Measurements from ENCODE around the gene CHPF.

The CHPF gene

DNA sequence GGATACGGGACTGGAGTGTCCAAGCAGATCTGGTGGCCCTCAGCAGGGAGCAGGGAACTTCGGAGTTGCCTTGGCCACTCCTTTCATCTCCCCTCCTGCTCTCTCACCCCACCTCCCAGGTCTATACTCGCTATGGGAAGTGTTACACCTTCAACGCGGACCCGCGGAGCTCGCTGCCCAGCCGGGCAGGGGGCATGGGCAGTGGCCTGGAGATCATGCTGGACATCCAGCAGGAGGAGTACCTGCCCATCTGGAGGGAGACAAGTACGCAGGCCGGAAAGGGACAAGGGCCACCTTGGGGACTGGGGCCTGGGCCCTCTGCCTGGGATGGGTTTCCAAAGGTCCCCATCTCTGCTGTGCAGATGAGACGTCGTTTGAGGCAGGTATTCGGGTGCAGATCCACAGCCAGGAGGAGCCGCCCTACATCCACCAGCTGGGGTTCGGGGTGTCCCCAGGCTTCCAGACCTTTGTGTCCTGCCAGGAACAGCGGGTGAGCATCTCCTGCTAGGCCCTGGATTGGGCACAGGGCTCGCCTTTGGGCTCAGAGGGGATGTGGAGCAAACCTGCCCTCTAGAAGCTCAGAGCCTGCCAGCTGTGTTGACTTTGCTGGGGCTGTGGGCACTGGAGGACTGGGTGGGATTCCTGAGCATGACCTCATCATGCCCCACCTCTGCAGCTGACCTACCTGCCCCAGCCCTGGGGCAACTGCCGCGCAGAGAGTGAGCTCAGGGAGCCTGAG is 11.8 kb downstream of the CHPF start:
- no peak for DNase-seq (ENCODE audit: low spot score)

DNA sequence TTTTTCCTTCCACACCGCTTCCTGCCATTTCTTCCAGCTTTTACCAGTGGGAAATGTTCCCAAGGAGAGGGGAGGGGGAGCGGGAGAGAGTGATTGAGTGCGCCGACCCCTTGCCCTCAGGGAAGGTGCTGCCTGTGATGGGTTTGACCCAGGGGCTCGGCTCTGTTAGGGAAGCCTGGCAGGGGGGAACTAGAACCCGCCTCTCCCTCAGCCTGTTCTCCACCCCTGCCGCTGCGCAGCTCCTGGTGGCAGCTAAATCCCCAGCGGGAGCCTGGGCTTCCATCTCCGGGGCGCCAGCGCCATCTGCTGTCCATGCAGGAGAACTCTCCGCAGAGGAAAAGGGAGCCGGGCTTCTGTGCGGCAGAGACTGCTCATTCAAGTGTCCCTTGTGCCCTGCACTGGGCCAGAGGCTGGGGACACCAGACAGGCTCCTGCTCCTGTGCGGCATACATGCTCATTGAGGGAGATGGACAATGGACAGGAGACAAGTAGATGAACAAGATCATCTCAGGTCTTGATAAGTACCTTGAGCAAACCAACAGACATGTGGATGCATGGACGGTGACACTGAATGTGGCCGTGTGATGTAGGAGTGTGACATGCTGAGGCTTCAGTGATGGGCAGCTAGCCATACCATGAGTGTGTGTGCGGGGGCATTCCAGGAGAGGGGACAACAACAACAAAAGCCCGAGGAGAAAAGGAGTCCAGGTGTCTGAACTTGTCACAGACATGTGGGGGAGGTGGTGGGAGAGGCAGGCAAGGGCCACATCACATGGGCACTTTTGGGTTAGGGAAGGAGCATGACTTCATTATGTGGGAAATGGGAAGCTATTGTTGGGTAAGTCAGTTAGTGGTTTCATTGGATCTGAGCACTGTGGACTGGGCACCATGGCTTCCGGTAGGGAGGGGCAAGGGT is 13.3 kb downstream of the CHPF start:
- DNase-seq (ENCODE audit: low spot score): peak; percentile 91

DNA sequence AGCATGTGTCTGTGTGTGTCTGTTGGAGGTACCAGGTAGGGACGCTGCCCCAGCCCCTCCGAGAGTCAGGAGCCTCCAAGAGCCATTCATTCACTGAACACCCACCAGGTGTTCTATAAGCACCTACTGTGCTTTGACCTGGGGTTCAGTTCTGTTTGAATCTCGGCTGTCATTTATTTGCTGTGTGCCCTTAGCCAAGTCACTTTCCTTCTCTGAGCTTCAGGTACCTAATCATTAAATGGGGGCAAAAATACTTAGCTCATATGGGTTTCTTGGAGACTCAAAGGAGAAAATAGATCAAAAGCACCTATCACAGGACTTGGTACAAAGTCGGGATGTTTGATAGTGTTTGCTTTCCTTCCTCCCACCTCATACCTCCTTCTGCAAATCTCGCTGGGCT is 16.1 kb downstream of the CHPF start:
- no peak for DNase-seq (ENCODE audit: low spot score)

DNA sequence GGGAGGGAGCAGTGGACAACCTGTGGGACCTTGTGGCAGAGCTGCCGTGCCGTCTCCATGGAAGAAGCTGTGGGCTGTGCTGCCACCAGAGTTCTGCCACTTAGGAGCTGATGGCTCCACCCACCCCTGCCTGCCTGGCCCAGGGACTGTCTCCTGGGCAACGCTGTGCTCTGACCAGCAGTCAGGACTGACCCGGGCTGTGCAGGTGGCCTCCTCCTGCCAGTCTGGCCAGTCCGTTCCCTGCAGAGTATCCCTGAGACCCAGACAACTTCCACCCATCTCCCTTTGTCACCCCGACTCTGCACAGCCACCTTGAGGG is 16.6 kb downstream of the CHPF start:
- DNase-seq (ENCODE audit: low spot score): no peak

DNA sequence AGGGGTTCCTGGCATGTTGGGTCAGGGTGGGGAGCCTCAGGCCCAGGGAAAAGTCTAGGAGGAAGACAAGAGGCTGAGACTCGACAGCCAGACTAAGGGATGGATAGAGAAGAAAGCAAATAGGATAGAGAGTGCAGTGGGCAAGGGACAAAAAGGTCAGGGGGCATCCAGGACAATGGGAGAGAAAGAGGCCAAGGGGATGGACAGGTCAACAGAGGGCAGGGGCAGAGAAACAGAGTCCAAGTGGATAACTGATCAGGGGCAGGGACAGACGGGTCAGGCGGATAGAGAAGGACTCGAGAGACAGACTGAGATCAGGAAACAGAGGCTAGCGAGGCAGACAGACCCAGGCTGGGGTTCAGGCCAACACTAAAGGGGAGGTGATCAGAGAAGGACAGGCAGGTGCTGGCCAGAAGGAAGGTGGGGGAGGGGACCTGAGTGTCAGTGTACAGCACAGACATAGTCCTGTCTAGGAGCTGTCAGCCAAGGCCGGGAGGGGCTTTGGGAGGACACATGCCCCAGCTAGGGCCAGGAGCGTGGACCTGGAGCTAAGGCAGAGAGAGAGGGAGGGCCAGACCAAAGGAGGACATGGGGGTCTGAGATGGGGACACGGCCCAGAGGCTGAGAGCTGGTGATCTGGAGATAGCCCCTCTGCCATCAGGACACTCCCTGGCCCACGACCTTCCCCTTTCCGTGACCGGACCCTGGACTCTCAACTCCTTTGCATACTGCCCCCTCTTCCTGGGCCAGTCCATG is 17.1 kb downstream of the CHPF start:
- DNase-seq (ENCODE audit: low spot score): no peak

DNA sequence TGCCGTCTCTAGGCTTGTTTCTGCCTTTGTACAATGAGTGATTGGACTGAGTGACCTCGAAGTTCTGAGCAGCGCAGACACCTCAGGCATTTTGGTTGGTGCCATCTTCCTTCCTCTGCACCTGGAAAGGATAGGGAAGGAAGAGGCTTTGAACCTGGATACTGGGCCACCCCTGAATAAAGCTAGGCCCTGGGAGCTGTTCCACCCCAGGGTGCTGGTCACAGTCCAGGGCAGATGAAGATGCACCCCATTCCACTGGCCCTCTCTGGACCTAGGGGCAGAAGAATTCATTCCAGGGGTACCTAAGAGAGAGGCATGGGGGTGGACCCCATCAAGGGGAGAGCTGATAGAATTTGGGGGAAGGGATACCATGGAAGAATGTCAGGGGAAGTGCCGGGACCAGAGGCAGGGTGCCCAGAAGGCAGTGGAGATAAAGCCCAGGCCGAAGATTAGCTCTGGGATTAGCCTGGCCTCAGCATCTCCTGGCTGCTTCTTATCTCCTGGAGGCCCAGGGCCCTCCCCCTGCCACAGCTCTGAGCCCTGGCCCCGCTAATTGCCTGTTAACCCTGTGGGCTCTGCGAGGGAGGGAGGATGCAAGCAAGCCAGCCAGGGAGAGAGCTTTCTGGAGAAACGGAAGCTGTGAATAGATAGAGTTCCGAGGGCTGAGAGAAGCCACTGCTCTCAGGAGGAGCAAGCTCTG is 17.9 kb downstream of the CHPF start:
- DNase-seq (ENCODE audit: low spot score): no peak

DNA sequence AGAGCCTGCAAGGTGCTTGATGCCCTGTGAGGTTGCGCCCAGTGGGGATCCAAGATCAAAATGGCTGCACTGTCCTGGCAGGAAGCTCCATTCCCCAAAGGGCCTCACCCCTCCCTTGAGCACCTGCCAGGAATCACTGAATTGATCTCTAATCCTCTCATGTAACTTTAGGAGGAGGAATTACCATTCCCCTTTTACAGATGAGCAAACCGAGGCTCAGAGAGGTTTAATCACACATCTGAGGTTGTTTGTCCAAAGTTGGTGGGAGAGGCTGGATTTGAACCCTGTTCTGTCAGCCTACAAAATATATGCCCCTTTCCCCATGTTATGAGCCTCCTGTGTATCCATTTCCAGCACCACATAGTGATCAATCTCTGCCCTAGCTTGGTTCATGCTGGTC is 18.8 kb downstream of the CHPF start:
- DNase-seq (ENCODE audit: low spot score): no peak

DNA sequence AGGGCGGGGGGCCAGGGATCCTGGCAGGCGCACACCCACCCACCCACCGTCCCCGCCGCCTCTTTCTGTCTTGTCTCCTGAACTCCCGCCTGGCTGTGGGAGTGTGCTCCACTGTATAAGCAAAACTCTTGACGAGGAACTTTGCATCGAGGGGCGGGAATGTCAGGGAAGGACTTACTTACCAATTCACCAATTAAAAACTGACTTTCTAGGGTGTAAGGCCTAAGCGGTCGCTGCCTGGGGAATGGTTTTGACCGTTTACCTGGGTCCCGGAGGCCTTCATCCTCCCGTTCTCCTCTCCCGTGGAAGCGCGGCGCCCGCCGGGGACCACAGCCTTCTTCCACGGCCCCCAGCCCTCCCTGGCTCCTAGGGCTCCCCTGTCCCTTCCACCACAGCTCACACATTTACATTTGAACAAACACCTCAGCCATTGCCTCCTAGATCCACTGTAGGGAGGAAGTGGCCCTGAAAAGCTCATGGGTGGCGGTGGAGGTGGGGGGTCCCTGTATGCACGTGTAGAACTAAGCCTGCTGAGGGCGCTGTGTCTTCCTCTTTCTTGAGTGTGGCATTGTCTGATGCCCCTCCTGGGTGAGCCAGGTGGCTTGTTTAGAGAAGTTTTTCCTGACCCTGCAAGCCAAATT is 20.5 kb downstream of the CHPF start:
- no peak for DNase-seq (ENCODE audit: low spot score)

DNA sequence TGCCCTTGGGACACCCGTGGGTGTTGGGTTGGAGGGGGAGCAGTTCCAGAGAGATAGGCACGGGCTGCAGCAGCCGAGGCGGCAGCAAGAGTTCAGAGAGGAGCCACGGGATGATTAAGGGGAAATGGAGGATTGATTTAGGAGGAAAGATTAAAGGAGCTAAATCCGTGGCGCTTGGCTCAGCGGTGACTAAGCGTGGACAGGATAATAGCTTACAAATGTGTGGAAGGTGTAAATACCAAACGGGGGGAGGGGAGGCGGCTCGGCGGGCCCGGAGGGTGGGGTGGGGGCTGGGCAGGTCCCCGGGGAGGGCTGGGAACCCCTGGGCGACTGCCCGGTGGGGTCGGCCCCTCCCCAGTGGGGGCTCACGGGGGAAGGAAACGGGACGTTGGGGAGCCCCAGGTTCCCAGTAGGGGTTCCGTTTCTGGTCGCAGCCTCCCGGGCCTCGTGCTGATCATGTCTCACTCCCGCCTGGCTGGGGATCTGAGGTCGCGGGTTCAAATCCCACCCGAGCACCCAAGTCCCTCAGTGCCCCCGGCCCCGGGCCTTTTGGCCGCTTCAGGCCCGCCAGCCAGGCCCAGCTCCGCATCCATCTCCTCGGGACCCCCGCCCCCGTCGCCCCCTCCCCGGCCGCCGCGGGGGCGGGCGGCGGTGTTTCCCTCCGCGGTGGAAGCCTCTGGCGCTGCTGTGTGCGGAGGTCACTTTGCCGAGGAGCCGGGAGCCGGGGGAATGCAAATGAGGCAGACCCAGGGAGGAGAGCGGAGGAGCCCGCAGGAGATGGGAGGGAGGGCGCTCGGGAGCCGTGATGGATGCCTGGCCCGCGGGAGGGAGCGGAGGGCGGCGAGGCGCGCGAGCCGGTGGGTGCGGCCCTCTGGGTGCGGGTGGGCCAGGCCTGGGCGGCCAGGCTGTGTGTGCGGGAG is 21.2 kb downstream of the CHPF start:
- DNase-seq (ENCODE audit: low spot score): no peak

DNA sequence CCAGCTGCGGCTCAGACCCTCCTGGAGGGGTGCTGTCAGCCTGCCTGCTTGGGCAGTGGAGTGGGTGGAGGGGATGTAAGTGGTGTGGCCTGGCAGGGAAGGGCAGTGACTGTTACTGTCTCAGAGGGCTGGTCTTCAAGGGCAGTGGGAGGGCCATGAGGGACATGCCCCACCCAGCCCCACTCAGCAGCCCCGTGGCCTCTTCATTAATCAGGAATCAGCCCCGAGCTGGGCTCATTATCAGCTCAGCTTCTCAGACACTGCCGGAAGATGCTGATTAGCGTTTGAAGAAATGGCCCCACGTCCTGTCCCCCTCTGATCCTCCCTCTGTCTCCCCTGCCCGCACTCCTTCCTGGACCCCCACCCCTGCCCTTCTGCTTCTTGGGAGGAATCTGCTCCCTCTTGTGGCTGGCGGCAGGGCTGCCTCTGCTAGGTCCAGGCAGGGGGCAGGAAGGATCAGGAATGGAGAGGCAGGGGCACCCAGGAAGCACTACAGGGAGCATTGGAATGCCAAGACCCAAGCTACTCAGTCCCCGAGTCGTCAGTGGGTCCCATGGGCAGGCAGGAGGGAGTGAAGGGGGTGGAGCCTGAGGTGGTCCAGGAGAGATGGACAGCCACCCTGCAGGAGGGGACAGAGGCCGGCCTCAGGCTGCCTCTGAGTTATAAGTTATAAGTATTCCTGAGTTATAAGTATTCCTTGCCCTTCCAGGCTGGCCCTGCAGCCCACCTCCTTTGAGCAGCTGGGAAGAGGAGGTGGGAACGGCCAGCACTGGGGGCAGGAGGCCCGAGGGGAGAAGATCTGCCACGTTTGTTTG is 22.3 kb downstream of the CHPF start:
- no peak for DNase-seq (ENCODE audit: low spot score)

DNA sequence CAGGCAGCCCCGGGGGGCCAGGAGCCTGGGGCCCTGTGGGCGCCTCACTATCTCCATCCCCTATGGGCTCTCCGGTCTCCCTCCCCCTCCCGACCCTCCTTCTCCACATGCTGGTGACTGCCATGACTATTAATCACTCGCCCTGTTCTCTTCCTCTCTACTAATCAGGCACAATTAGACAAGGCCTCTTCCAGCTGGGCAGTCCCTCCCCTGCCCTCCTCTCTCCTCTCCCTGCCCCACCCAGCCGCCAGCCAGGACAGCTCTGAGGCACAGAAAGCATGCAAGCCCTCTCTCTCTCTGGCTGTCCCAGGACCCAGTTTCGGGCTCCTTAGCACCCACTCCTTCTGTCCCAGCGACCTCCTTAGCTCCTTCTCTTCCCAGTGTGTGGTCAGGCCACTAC is 23.5 kb downstream of the CHPF start:
- DNase-seq (ENCODE audit: low spot score): no peak

DNA sequence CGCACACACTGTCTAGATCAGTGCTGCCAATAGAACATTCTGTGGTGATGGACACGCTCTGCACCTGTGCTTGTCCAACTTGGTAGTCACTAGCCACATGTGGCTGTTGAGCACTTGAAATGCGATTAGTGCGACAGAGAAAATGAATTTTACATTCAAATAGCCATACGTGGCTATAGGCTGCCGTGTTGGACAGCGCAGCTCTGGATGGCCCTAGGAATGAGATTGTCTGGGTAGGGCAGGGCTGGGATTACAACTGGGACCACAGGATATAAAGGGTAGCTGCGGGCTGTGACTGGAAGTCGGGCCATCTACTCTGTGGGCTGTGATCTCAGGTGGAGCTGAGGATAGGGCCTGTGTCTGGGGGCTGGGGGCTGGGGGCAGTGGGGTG is 24.1 kb downstream of the CHPF start:
- no peak for DNase-seq (ENCODE audit: low spot score)

DNA sequence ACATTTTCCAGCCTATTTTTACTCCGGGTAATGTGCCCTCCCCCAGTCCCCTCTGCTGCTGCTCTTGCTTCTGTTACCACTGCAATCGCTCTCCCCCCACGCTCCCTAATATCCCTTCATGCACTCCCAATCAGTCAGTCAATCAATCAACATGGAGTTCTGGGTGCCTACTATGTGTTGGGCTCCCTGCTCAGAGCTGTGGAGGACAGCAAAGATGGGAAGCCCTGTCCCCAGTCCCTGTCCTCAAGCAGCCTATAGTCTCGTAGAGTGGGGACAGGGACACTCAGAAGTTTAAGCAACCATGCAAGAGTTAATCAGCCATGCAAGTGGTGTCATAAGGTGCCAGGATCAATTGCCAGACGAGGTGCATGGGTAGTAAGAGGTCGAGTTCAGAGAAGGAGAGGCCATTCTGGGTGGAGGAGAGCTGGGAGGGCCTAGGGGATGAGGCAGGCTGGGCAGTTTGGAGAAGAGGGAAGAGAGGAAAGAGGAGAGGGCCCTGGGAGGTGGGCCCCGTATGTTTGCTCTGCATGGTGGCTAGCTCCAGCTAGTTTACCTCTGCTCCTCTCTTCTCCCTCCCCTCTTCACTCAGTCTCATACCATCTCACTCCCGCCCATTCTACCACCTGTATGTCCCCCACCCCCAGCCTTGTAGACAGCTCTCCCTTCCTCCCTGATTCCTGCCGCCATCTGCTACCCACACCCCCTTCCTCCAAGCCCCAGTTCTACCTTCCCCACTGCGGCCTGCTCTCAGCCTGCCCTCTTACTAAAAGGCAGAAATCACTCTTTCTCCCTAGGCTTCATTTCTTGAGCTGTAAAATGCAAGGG is 25.4 kb downstream of the CHPF start:
- no peak for DNase-seq (ENCODE audit: low spot score)

DNA sequence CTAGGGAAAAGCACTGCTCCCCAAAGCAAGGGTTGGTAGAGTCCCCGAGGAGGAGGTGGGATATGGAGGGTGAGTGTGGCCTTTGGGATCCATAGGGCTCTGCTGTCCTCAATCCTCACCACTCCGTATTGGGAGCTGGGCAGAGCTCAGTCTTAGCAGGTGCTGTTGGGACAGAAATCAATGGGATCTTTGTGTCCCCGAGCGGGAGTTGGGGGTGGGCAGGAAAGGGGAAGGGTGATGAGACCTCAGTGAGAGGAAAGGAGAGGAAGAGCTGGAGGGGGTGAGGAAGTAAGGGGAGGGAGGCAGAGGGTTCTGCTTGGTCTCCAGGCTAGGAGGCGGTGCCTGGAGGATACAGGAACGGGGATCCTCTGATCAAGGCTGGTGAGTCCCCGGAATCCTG is 26.7 kb downstream of the CHPF start:
- DNase-seq (ENCODE audit: low spot score): no peak

DNA sequence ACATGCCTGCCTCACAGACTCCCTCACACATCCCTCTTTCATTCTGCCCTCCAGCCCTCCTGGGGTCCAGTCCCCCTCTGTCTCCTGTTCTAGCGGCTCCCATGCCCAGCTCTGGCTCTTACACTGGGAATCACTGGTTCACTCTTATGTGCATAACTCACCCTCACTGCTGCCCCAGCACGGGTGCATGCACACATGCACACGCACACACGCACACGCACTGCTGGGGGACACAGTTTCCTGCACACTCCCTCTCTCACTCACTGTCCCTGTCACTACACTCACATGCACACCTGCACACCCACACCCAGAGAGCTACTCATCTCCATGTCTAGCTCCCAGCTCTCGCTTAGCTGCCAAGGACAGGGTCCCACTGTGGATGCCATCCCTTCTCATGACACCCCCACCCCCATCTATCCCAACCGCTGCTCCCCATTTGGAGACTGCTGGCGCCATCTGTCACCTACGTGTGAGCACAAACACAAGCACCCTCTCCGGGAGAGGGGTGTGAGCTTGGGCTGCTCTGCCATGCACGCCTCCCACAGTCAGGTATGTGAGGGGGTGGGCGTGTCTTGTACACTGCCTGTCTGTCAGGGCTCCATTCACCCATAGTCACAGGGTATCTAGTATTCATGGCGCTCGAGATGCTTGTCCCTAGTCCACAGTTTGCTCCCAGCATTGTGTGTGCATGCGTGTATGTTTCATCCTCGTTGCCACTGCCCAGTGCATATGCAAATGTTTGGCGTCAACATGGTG is 27.6 kb downstream of the CHPF start:
- no peak for DNase-seq (ENCODE audit: low spot score)

DNA sequence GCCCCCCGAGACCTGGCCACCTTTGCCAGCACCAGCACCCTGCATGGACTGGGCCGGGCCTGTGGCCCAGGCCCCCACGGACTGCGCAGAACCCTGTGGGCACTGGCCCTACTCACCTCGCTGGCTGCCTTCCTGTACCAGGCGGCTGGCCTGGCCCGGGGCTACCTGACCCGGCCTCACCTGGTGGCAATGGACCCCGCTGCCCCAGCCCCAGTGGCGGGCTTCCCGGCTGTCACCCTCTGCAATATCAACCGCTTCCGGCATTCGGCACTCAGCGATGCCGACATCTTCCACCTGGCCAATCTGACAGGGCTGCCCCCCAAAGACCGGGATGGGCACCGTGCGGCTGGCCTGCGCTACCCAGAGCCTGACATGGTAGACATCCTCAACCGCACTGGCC is 28.8 kb downstream of the CHPF start:
- DNase-seq (ENCODE audit: low spot score): no peak

DNA sequence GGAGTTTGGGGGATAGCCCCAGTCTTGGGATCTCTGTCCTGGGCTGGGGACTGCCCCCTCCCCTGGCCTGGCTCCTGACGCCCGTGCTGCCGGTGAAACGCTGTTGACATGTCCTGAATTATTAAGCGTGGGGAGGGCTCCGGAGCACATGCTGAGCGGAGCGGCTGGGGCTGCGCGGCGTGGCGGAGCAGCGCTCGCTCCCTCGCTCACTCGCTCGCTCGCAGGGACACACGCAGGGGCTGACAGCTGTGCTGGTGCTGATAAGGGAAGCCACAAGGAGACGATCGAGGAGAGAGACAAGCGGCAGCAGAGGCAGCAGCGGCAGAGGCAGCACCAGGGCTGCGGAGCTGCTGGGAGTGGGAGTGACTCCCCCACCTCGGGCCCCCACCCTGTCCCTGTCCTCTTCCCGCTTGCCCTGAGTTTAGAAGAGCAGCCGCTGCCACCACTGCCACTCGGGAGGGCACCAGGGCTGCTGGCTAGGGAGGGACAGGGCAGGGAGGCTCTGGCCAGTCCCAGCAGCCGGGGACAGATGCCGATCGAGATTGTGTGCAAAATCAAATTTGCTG is 29.3 kb downstream of the CHPF start, which contains the start of gene ASIC4:
TSS of gene ASIC4 (plus strand) at position 287 of the 566 bp plus-strand sequence. CDS start at position 530, 243 bp downstream.
- no peak for DNase-seq (ENCODE audit: low spot score)

DNA sequence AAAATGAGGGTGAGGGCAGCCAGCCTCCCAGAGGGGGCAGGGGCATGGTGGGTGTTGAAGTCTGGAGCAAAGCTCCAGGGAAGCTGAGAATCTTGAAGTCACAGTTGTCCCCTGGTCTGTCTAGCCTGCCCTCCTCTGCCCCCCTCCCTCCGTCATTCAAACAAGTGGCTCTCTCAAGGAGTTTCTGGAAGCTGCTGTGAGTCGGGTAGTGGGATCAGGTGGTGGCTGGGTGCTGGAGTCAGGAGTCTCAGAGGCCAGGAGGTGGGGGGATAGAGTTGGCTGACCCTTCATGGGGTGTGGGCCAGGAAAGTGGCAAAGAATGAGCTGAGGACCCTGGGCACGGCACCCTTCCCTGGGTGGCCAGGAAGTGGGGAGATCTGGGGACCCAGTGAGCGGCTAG is 29.8 kb downstream of the CHPF start:
- DNase-seq (ENCODE audit: low spot score): no peak

Measured in left forelimb (tissue), 1 donor.